ENCODE results near the gene BMP2K.
A peak's percentile ranks its signal among the peaks of the same experiment; 100 is the strongest.

BMP2K gene

GRCh38 chr4:78876568-78877320 is 100.6 kb downstream of the BMP2K start:
- TF ChIP-seq CTCF (IDR thresholded peaks at IDR 0.05; ENCODE audit: insufficient read depth, low read depth, low read length, missing control alignments) = no peak
- H3K4me3 ChIP-seq (ENCODE audit: low read length) = no peak overlapping the region
- peak; percentile 73 for DNase-seq (ENCODE audit: low read depth)

- no peak overlapping the region for H3K4me3 ChIP-seq (ENCODE audit: low read length)
- no peak for DNase-seq (ENCODE audit: low read depth)
- no peak for TF ChIP-seq CTCF (IDR thresholded peaks at IDR 0.05; ENCODE audit: insufficient read depth, low read depth, low read length, missing control alignments)
Measured at GRCh38 chr4:78878031-78878430, 101.9 kb downstream of the BMP2K start.

GRCh38 chr4:78880874-78881492 is 104.8 kb downstream of the BMP2K start:
- DNase-seq (ENCODE audit: low read depth) = no peak
- no peak overlapping the region for H3K4me3 ChIP-seq (ENCODE audit: low read length)

GRCh38 chr4:78885598-78885997 is 109.4 kb downstream of the BMP2K start:
- no peak for DNase-seq (ENCODE audit: low read depth)
- no peak overlapping the region for H3K4me3 ChIP-seq (ENCODE audit: low read length)
- TF ChIP-seq CTCF (IDR thresholded peaks at IDR 0.05; ENCODE audit: insufficient read depth, low read depth, low read length, missing control alignments) = no peak

More at GRCh38 chr4:78880874-78881492, 104.8 kb downstream of the BMP2K start:
- no peak for TF ChIP-seq CTCF (IDR thresholded peaks at IDR 0.05; ENCODE audit: insufficient read depth, low read depth, low read length, missing control alignments)

GRCh38 chr4:78889955-78890354 is 113.8 kb downstream of the BMP2K start:
- DNase-seq (ENCODE audit: low read depth) = no peak
- no peak for TF ChIP-seq CTCF (IDR thresholded peaks at IDR 0.05; ENCODE audit: insufficient read depth, low read depth, low read length, missing control alignments)
- no peak overlapping the region for H3K4me3 ChIP-seq (ENCODE audit: low read length)

GRCh38 chr4:78899302-78899701 is 123.2 kb downstream of the BMP2K start:
- no peak for TF ChIP-seq CTCF (IDR thresholded peaks at IDR 0.05; ENCODE audit: insufficient read depth, low read depth, low read length, missing control alignments)
- H3K4me3 ChIP-seq (ENCODE audit: low read length) = no peak overlapping the region
- DNase-seq (ENCODE audit: low read depth) = no peak
